Karpas-422 (cell line): ENCODE data around the gene GCH1. TPM values are rescaled to one million over a fixed set of nuclear protein-coding genes. Genes with fewer than 3 reads are reported as not detected.
"Not testable (repeated sequence)": the region's sequence is repeated elsewhere in the genome, so short reads cannot be mapped to it uniquely, and the experiment has no call there.

ENCODE experiments used
- DNase-seq: peaks from one replicate; pipeline ENCODE4 v3.0.0-alpha.2; 2015
- H2AFZ ChIP-seq: fragments of 200-600 bp; sonication (generic); 2 replicates; pipeline ENCODE4 v1.6.1; 2014; ENCODE audit warnings: antibody characterized with exemption, low read length, mixed read lengths
- H3K27ac ChIP-seq: fragments of 200-600 bp; sonication (generic); 2 replicates; pipeline ENCODE4 v1.5.1; 2014; ENCODE audit warnings: mild to moderate bottlenecking, low read length, moderate library complexity
- H3K27me3 ChIP-seq: fragments of 200-600 bp; sonication (generic); 2 replicates; pipeline ENCODE4 v1.6.1; 2014; ENCODE audit warnings: low read length, mixed read lengths
- H3K36me3 ChIP-seq: fragments of 200-600 bp; sonication (generic); 2 replicates; pipeline ENCODE4 v1.6.1; 2014; ENCODE audit warnings: low read length, mixed read lengths; ENCODE audit not compliant: insufficient read depth
- H3K4me1 ChIP-seq: fragments of 200-600 bp; sonication (generic); 2 replicates; pipeline ENCODE4 v1.6.1; 2014; ENCODE audit warnings: mild to moderate bottlenecking, low read length, mixed read lengths
- H3K4me2 ChIP-seq: fragments of 200-600 bp; sonication (generic); 2 replicates; pipeline ENCODE4 v1.6.1; 2014; ENCODE audit warnings: low read length, low read depth, mild to moderate bottlenecking; ENCODE audit not compliant: poor library complexity, severe bottlenecking
- H3K4me3 ChIP-seq: fragments of 200-600 bp; sonication (generic); 2 replicates; pipeline ENCODE4 v1.5.1; 2014; ENCODE audit warnings: mild to moderate bottlenecking, antibody characterized with exemption, low read length, mixed read lengths
- H3K79me2 ChIP-seq: fragments of 200-600 bp; sonication (generic); 2 replicates; pipeline ENCODE4 v1.6.1; 2014; ENCODE audit warnings: mild to moderate bottlenecking, low read length, mixed read lengths
- H3K9ac ChIP-seq: fragments of 200-600 bp; sonication (generic); 2 replicates; pipeline ENCODE4 v1.6.0; 2014; ENCODE audit warnings: low read length
- H3K9me2 ChIP-seq: fragments of 200-600 bp; sonication (generic), shearing (Covaris generic); replicated peaks from 2 replicates; pipeline ENCODE4 v1.6.0; 2014; ENCODE audit warnings: mild to moderate bottlenecking, low read length, moderate library complexity; ENCODE audit not compliant: insufficient read depth
- H3K9me3 ChIP-seq: fragments of 300-700, 200-600 bp; sonication (generic); 2 replicates; pipeline ENCODE4 v1.6.1; 2014; ENCODE audit warnings: low read length, mixed read lengths
- H4K20me1 ChIP-seq: fragments of 200-600 bp; sonication (generic); 2 replicates; pipeline ENCODE4 v1.6.1; 2014; ENCODE audit warnings: mild to moderate bottlenecking, antibody characterized with exemption, low read length, low read depth; ENCODE audit not compliant: insufficient read depth
- total RNA-seq: library from RNA; depleted of rRNA; stranded (reverse); fragments of >200 nt; shearing (Covaris generic); gene quantifications from 2 replicates; pipeline ENCODE4 v1.2.3, GENCODE V29; 2014; ENCODE audit warnings: low replicate concordance

The GCH1 gene
- total RNA-seq, 1 experiment from 2014 or later, result 174 TPM

- Histone ChIP-seq H3K4me1 (no peaks in the 10 kb centered on the region), H3K9me2 (no peaks in the 10 kb centered on the region), H3K4me2 (no peak overlapping the region), H3K36me3 (no peaks in the 10 kb centered on the region), H3K79me2 (no peaks in the 10 kb centered on the region), H3K27ac (no peak overlapping the region), H2AFZ (no peak overlapping the region), H3K4me3 (no peak overlapping the region), H3K9me3 (no peaks in the 10 kb centered on the region), H3K9ac (no peak overlapping the region), H4K20me1 (no peaks in the 10 kb centered on the region), H3K27me3 (no peaks in the 10 kb centered on the region)
- DNase-seq, result no peak
These were observed 17.4 kb upstream of the GCH1 start for GRCh38 chr14:54920052-54920451.

GRCh38 chr14:54919330-54919729, 16.7 kb upstream of the GCH1 start:
- Histone ChIP-seq H3K9me2 (no peaks in the 10 kb centered on the region), H3K27ac (no peak overlapping the region), H3K36me3 (no peaks in the 10 kb centered on the region), H3K9ac (no peak overlapping the region), H3K79me2 (no peaks in the 10 kb centered on the region), H3K4me1 (no peaks in the 10 kb centered on the region), H2AFZ (no peak overlapping the region), H3K4me3 (no peak overlapping the region), H3K27me3 (no peaks in the 10 kb centered on the region), H3K9me3 (no peaks in the 10 kb centered on the region), H4K20me1 (no peaks in the 10 kb centered on the region), H3K4me2 (no peak overlapping the region)
- DNase-seq, result no peak

DNA sequence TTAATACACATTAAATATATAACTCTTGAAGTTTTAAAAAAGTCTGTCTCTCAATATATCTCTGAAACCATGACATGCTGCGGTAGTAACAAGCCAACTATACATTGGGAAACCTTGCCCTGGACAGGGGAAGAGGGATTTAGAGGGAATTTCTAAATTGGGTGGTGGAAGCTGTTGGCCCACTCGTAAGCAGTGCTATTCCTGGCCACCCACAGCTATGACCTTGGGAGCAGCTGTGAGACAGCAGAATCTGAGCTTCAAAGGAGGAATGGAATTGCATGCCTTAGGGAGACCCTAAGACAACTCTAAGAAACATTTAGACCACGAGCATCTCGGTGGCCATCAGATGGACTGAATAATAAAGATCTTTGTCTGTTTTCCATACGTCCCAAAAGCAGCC, 15.8 kb upstream of the GCH1 start:
- no peaks in the 10 kb centered on the region for H3K79me2 ChIP-seq
- H3K4me2 ChIP-seq, result no peak overlapping the region
- no peaks in the 10 kb centered on the region for H3K9me2 ChIP-seq

DNA sequence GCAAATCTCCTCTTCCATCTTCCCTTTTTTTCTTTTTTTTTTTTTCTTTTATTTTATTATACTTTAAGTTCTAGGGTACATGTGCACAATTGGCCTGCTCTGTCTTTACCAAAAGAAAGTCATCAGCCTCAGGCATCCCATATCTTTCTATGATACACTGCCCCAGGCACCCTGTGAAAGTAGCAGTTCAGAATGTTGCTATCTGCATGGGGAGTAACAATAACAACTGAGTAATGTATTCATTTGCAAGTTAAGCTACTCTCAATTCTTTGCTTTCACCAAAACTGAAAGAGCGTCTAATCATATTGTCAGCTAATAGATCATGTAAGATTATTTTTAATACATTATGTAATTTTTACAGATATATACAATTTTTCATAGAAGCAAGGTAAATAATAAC, 13.5 kb upstream of the GCH1 start:
- H3K9me2 ChIP-seq, result no peaks in the 10 kb centered on the region
- H3K9ac ChIP-seq, result no peak overlapping the region
- no peaks in the 10 kb centered on the region for H3K9me3 ChIP-seq

More for the DNA sequence above, 15.8 kb upstream of the GCH1 start:
- Histone ChIP-seq H3K4me3 (no peak overlapping the region), H3K9me3 (no peaks in the 10 kb centered on the region), H3K27me3 (no peaks in the 10 kb centered on the region), H3K4me1 (no peaks in the 10 kb centered on the region), H3K36me3 (no peaks in the 10 kb centered on the region), H3K9ac (no peak overlapping the region), H2AFZ (no peak overlapping the region), H3K27ac (no peak overlapping the region), H4K20me1 (no peaks in the 10 kb centered on the region)
- no peak for DNase-seq

GRCh38 chr14:54909817-54910558, 7.4 kb upstream of the GCH1 start:
- no peaks in the 10 kb centered on the region for H3K79me2 ChIP-seq
- no peaks in the 10 kb centered on the region for H3K27me3 ChIP-seq
- H3K36me3 ChIP-seq, result no peaks in the 10 kb centered on the region
- no peak for DNase-seq
- H3K9me3 ChIP-seq, result no peaks in the 10 kb centered on the region
- H3K4me1 ChIP-seq, result no peaks in the 10 kb centered on the region
- H3K9ac ChIP-seq, result no peak overlapping the region
- no peak overlapping the region for H3K4me2 ChIP-seq
- no peaks in the 10 kb centered on the region for H3K9me2 ChIP-seq
- H2AFZ ChIP-seq, result no peak overlapping the region
- H4K20me1 ChIP-seq, result no peaks in the 10 kb centered on the region
- H3K27ac ChIP-seq, result no peak overlapping the region
- H3K4me3 ChIP-seq, result no peak overlapping the region

More for the DNA sequence above, 13.5 kb upstream of the GCH1 start:
- Histone ChIP-seq H3K36me3 (no peaks in the 10 kb centered on the region), H3K27ac (no peak overlapping the region), H2AFZ (no peak overlapping the region), H4K20me1 (no peaks in the 10 kb centered on the region), H3K4me1 (no peaks in the 10 kb centered on the region), H3K27me3 (no peaks in the 10 kb centered on the region), H3K4me2 (no peak overlapping the region), H3K4me3 (no peak overlapping the region), H3K79me2 (no peaks in the 10 kb centered on the region)
- no peak for DNase-seq

DNA sequence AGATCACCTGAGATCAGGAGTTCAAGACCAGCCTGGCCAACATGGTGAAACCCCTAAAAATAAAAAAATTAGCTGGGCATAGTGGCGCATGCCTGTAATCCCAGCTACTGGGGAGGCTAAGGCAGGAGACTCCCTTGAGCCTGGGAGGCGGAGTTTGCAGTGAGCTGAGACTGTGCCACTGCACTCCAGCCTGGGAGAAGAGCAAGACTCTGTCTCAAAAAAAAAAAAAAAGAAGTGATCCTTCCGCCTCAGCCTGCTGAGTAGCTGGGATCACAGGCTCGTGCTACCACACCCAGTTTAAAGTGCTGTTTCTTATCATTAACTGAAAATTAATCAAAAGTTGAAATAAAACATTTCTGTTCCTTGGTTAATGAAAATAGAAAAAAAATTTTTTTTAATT, 6.3 kb upstream of the GCH1 start:
- not testable (repeated sequence) for H3K27ac ChIP-seq, H3K4me3 ChIP-seq, H4K20me1 ChIP-seq, H3K4me1 ChIP-seq, H3K36me3 ChIP-seq, H2AFZ ChIP-seq, H3K9me3 ChIP-seq, DNase-seq, H3K27me3 ChIP-seq, H3K79me2 ChIP-seq, H3K9ac ChIP-seq, H3K4me2 ChIP-seq, H3K9me2 ChIP-seq

GRCh38 chr14:54908190-54908589, 5.6 kb upstream of the GCH1 start:
- no peak for DNase-seq

GRCh38 chr14:54906075-54906474, 3.4 kb upstream of the GCH1 start:
- Histone ChIP-seq H3K9ac (no peak overlapping the region), H3K9me2 (no peaks in the 10 kb centered on the region), H3K27me3 (no peaks in the 10 kb centered on the region), H3K4me3 (no peak overlapping the region), H3K79me2 (peaks cover 15% of the 10 kb centered on the region), H3K4me1 (peaks cover 6% of the 10 kb centered on the region), H3K27ac (no peak overlapping the region), H3K36me3 (peaks cover 7% of the 10 kb centered on the region; the same call in 1 of the 2 replicates), H4K20me1 (peaks cover 14% of the 10 kb centered on the region), H2AFZ (no peak overlapping the region), H3K4me2 (no peak overlapping the region), H3K9me3 (no peaks in the 10 kb centered on the region)
- DNase-seq, result no peak

More at GRCh38 chr14:54908190-54908589, 5.6 kb upstream of the GCH1 start:
- H3K36me3 ChIP-seq, result no peaks in the 10 kb centered on the region
- no peaks in the 10 kb centered on the region for H3K27me3 ChIP-seq
- no peak overlapping the region for H3K9ac ChIP-seq
- no peaks in the 10 kb centered on the region for H3K79me2 ChIP-seq
- no peak overlapping the region for H3K27ac ChIP-seq
- H3K4me1 ChIP-seq, result peaks cover 5% of the 10 kb centered on the region
- no peaks in the 10 kb centered on the region for H3K9me3 ChIP-seq
- no peak overlapping the region for H3K4me3 ChIP-seq
- no peak overlapping the region for H3K4me2 ChIP-seq
- no peaks in the 10 kb centered on the region for H3K9me2 ChIP-seq
- no peaks in the 10 kb centered on the region for H4K20me1 ChIP-seq
- no peak overlapping the region for H2AFZ ChIP-seq
